K562 (cell line): ENCODE results near the gene RTBDN. TPM values are rescaled to one million over a fixed set of nuclear protein-coding genes. Genes with fewer than 3 reads are reported as not detected.

Experiments used
- CBFA2T3 ChIP-seq: fragments of 450-650 bp; IDR thresholded peaks from 2 replicates; pipeline ENCODE4 v1.6.1; 2017
- CBX3 ChIP-seq, 2 experiments: IDR thresholded peaks; 1 replicate in 1 of 2; 2 replicates in 1 of 2; pipeline ENCODE4 v1.6.1; 2012; ENCODE audit warnings: inconsistent platforms in 2 of 2, low read length in 2 of 2, borderline replicate concordance in 1 of 2, control low read depth in 1 of 2
- ETV6 ChIP-seq, 3 experiments: fragments of 150-350 bp in 1 of 3; sonication (generic) in 1 of 3; formaldehyde crosslinking in 1 of 3; IDR thresholded peaks; 2 replicates each; pipeline versions ENCODE4 v1.6.1 to v1.8.0; 2014 to 2022; ENCODE audit warnings: borderline replicate concordance in 2 of 3, low read depth in 2 of 3, antibody characterized with exemption in 1 of 3, low read length in 1 of 3, mild to moderate bottlenecking in 1 of 3, missing genetic modification reagents in 1 of 3
- GATA2 ChIP-seq: sonication (generic); formaldehyde crosslinking; IDR thresholded peaks from 2 replicates; pipeline ENCODE4 v1.4.0; 2020; ENCODE audit warnings: mild to moderate bottlenecking, missing genetic modification reagents
- HNRNPK ChIP-seq: fragments of 200-400 bp; formaldehyde crosslinking; IDR thresholded peaks from one replicate; pipeline ENCODE4 v1.6.1; 2018; ENCODE audit warnings: mild to moderate bottlenecking, low read depth, low read length; ENCODE audit not compliant: poor library complexity, severe bottlenecking
- HOXB6 ChIP-seq: fragments of 250-450 bp; sonication (Bioruptor Pico); IDR thresholded peaks from 2 replicates; pipeline ENCODE4 v1.5.1; 2022; ENCODE audit warnings: mild to moderate bottlenecking, borderline replicate concordance
- MEF2D ChIP-seq: conservative IDR thresholded peaks from 2 replicates; pipeline ENCODE4 v1.6.1; 2016; ENCODE audit warnings: low read depth, missing genetic modification characterization, missing compliant biosample characterization
- MYC ChIP-seq, 2 experiments: fragments of 250-450 bp in 1 of 2; sonication (Bioruptor Pico) in 1 of 2; IDR thresholded peaks; 2 replicates each; pipeline versions ENCODE4 v1.5.1 to v1.6.1; 2012 to 2021; ENCODE audit warnings: low read depth in 2 of 2, borderline replicate concordance in 1 of 2, improper control_type of control experiment in 1 of 2, low read length in 1 of 2, mild to moderate bottlenecking in 1 of 2, moderate library complexity in 1 of 2
- NFATC3 ChIP-seq: fragments of 450-650 bp; IDR thresholded peaks from 2 replicates; pipeline ENCODE4 v1.6.1; 2017; ENCODE audit warnings: mild to moderate bottlenecking
- NFE2 ChIP-seq: IDR thresholded peaks from 2 replicates; pipeline ENCODE4 v1.6.1; 2014; ENCODE audit warnings: antibody characterized with exemption, low read depth
- PHF8 ChIP-seq: fragments of 200-600 bp; sonication (generic); IDR thresholded peaks from 2 replicates; pipeline ENCODE4 v1.6.1; 2012; ENCODE audit warnings: mixed run types, mild to moderate bottlenecking, inconsistent platforms, low read length, moderate library complexity, borderline replicate concordance
- PTBP1 ChIP-seq: fragments of 200-400 bp; formaldehyde crosslinking; IDR thresholded peaks from 2 replicates; pipeline ENCODE4 v1.6.1; 2017; ENCODE audit warnings: low read depth, low read length
- RBFOX2 ChIP-seq: fragments of 200-400 bp; formaldehyde crosslinking; IDR thresholded peaks from 2 replicates; pipeline ENCODE4 v1.6.1; 2017; ENCODE audit warnings: low read depth, mild to moderate bottlenecking, low read length, moderate library complexity
- RUNX1 ChIP-seq: sonication (generic); IDR thresholded peaks from 2 replicates; pipeline ENCODE4 v1.6.1; 2016; ENCODE audit warnings: antibody characterized with exemption, low read depth
- SREBF1 ChIP-seq: fragments of 150-350 bp; IDR thresholded peaks from 2 replicates; pipeline ENCODE4 v1.6.1; 2014; ENCODE audit warnings: antibody characterized with exemption, low read depth, low read length, borderline replicate concordance
- STAG1 ChIP-seq: sonication (generic); formaldehyde crosslinking; IDR thresholded peaks from 2 replicates; pipeline ENCODE4 v1.5.0; 2020; ENCODE audit warnings: missing genetic modification reagents, borderline replicate concordance
- ZNF561 ChIP-seq: fragments of 450-650 bp; formaldehyde crosslinking; conservative IDR thresholded peaks from 2 replicates; pipeline ENCODE4 v1.4.0; 2020; ENCODE audit warnings: mild to moderate bottlenecking, moderate library complexity
- polyA plus RNA-seq, 8 experiments: library from polyadenylated mRNA; depleted of rRNA in 4 of 8; stranded (reverse) in 5 of 8; unstranded in 3 of 8; fragments of >200 nt; fragmentation: Nextera tagmentation in 2 of 8; fragmentation: Illumina TruSeq in 1 of 8; extraction: Ambion mirVana in 2 of 8; extraction: Trizol in 1 of 8; gene quantifications; 2 replicates each; pipeline versions ENCODE4 v1.2.1 to v1.2.3, GENCODE V29; 2011 to 2014; ENCODE audit warnings: inconsistent platforms in 1 of 8, missing spikeins in 1 of 8
- total RNA-seq, 7 experiments: library from RNA; depleted of rRNA in 6 of 7; stranded (reverse); fragments of >200 nt in 6 of 7; fragmentation: Illumina TruSeq in 2 of 7; extraction: Trizol in 2 of 7; gene quantifications; 2 replicates each; pipeline versions ENCODE4 v1.2.1 to v1.2.3, GENCODE V29; 2011 to 2021; ENCODE audit warnings: low replicate concordance in 1 of 7
- TF ChIP-seq, protein P1 (sequence below): IDR thresholded peaks from 2 replicates; pipeline ENCODE4 v1.6.1; 2014; ENCODE audit warnings: antibody characterized with exemption
- TF ChIP-seq, protein P2 (sequence below): fragments of 450-650 bp; conservative IDR thresholded peaks from 2 replicates; pipeline ENCODE4 v1.6.1; 2016; ENCODE audit warnings: missing genetic modification characterization, low read depth, mild to moderate bottlenecking, missing compliant biosample characterization, moderate library complexity
- TF ChIP-seq, protein P3 (sequence below): sonication (generic); formaldehyde crosslinking; IDR thresholded peaks from 2 replicates; pipeline ENCODE4 v1.8.1; 2023; ENCODE audit warnings: mild to moderate bottlenecking, missing genetic modification reagents
- TF ChIP-seq, protein P4 (sequence below): fragments of 250-450 bp; sonication (Bioruptor Pico); IDR thresholded peaks from 2 replicates; pipeline ENCODE4 v1.5.1; 2021; ENCODE audit warnings: mild to moderate bottlenecking

RTBDN gene
- total and polyA plus RNA-seq, 9 of the 15 experiments (the other 6 are each of a cell fraction or from before 2014, with no cell fraction given): 0.20 to 2.3 (median 0.72) TPM; not detected in 1

DNA sequence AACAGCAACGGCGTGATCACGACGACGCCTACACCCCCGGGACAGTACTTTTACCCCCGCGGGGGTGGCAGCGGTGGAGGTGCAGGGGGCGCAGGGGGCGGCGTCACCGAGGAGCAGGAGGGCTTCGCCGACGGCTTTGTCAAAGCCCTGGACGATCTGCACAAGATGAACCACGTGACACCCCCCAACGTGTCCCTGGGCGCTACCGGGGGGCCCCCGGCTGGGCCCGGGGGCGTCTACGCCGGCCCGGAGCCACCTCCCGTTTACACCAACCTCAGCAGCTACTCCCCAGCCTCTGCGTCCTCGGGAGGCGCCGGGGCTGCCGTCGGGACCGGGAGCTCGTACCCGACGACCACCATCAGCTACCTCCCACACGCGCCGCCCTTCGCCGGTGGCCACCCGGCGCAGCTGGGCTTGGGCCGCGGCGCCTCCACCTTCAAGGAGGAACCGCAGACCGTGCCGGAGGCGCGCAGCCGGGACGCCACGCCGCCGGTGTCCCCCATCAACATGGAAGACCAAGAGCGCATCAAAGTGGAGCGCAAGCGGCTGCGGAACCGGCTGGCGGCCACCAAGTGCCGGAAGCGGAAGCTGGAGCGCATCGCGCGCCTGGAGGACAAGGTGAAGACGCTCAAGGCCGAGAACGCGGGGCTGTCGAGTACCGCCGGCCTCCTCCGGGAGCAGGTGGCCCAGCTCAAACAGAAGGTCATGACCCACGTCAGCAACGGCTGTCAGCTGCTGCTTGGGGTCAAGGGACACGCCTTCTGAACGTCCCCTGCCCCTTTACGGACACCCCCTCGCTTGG lies 42.1 kb downstream of the RTBDN start (continued):
- TF ChIP-seq, protein P1, sequence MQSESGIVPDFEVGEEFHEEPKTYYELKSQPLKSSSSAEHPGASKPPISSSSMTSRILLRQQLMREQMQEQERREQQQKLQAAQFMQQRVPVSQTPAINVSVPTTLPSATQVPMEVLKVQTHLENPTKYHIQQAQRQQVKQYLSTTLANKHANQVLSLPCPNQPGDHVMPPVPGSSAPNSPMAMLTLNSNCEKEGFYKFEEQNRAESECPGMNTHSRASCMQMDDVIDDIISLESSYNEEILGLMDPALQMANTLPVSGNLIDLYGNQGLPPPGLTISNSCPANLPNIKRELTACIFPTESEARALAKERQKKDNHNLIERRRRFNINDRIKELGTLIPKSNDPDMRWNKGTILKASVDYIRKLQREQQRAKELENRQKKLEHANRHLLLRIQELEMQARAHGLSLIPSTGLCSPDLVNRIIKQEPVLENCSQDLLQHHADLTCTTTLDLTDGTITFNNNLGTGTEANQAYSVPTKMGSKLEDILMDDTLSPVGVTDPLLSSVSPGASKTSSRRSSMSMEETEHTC: no peak
- TF ChIP-seq NFATC3 (peak; percentile 12; the same call in 1 of the 2 replicates), RBFOX2 (peak; percentile 76), STAG1 (CRISPR knock-in tag) (no peak), ZNF561 (CRISPR knock-in tag) (no peak), PHF8 (peak; percentile 12; the same call in 1 of the 2 replicates), RUNX1 (peak; percentile 59; the same call in 1 of the 2 replicates), MYC (IDR thresholded peaks at IDR 0.05; ENCODE audit: low read depth, low read length) (peak; percentile 60; the same call in 1 of the 2 replicates), MYC (CRISPR knock-in tag; IDR thresholded peaks at IDR 0.05; ENCODE audit: borderline replicate concordance, low read depth) (0 out of 2 replicates have a peak, but pooled peaks have one; percentile 25), PTBP1 (peak; percentile 49; the same call in 1 of the 2 replicates), NFE2 (no peak), CBX3 (IDR thresholded peaks at IDR 0.05; ENCODE audit: borderline replicate concordance in 1 of 2, low read length in 2 of 2) (no peak), HOXB6 (CRISPR knock-in tag) (no peak), MEF2D (tag) (no peak), HNRNPK (no peak), CBFA2T3 (peak; percentile 42), SREBF1 (no peak), ETV6 (IDR thresholded peaks at IDR 0.05; ENCODE audit: borderline replicate concordance in 1 of 2, low read depth in 2 of 2, low read length in 1 of 2) (no peak; a peak in 1 of 4 replicates), ETV6 (CRISPR knock-in tag; IDR thresholded peaks at IDR 0.05; ENCODE audit: borderline replicate concordance) (no peak), GATA2 (CRISPR knock-in tag) (no peak)
- TF ChIP-seq, protein P2, sequence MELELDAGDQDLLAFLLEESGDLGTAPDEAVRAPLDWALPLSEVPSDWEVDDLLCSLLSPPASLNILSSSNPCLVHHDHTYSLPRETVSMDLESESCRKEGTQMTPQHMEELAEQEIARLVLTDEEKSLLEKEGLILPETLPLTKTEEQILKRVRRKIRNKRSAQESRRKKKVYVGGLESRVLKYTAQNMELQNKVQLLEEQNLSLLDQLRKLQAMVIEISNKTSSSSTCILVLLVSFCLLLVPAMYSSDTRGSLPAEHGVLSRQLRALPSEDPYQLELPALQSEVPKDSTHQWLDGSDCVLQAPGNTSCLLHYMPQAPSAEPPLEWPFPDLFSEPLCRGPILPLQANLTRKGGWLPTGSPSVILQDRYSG (tag): no peak
- TF ChIP-seq, protein P3, sequence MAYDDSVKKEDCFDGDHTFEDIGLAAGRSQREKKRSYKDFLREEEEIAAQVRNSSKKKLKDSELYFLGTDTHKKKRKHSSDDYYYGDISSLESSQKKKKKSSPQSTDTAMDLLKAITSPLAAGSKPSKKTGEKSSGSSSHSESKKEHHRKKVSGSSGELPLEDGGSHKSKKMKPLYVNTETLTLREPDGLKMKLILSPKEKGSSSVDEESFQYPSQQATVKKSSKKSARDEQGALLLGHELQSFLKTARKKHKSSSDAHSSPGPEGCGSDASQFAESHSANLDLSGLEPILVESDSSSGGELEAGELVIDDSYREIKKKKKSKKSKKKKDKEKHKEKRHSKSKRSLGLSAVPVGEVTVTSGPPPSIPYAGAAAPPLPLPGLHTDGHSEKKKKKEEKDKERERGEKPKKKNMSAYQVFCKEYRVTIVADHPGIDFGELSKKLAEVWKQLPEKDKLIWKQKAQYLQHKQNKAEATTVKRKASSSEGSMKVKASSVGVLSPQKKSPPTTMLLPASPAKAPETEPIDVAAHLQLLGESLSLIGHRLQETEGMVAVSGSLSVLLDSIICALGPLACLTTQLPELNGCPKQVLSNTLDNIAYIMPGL (CRISPR knock-in tag): no peak
- TF ChIP-seq, protein P4, sequence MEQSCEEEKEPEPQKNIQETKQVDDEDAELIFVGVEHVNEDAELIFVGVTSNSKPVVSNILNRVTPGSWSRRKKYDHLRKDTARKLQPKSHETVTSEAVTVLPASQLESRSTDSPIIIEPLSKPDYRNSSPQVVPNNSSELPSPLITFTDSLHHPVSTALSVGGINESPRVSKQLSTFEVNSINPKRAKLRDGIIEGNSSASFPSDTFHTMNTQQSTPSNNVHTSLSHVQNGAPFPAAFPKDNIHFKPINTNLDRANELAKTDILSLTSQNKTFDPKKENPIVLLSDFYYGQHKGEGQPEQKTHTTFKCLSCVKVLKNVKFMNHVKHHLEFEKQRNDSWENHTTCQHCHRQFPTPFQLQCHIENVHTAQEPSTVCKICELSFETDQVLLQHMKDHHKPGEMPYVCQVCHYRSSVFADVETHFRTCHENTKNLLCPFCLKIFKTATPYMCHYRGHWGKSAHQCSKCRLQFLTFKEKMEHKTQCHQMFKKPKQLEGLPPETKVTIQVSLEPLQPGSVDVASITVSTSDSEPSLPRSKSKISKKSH (CRISPR knock-in tag): no peak
